ENCODE results near the gene PDE1C.

Gene PDE1C

DNA sequence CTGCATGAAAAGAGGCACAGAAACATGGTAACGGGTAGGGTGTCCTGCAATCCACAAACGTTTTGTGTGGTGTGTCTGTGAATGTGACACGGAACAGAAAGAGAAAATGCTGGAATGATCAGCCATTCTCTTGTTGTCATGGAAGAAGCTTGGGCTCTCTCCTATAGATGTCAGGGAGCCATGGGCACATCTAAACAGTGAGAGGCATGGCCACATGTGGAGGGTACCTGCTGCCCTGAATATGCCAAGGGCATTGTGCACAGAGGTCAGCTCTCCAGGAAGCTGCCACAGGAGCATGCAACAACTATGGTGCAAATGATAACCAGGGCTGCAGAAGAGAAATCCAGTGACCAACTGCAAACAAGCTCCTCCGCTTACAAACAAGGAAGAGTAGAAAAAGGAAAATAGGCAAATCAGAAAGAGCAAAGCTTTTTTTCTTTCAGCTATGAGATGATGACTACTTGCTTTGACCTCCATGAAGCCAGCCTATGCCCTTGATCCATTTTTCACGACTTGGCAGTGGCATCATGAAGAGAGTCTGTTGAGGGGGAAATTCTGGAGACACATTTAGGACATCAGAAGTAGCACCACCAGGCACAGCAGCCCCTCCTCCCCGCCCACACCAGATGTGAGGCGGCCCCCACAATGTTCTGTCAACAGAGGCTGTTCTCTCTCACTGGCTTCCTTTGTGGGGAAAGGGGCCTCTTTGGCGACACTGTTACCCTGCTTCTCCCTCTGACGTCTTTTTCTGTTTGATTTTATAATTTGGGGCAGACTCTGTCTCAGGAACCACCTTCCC lies 4.8 kb upstream of the PDE1C start:
- H3K4me1 ChIP-seq (ENCODE audit: control insufficient read depth, insufficient read depth, low read length) = no peaks in the 10 kb centered on the region
- no peaks in the 10 kb centered on the region for H3K9me3 ChIP-seq (ENCODE audit: control insufficient read depth, insufficient read depth, low read depth, low read length)
- H3K36me3 ChIP-seq (ENCODE audit: control insufficient read depth, insufficient read depth, low read length) = no peaks in the 10 kb centered on the region
- no peak overlapping the region for H3K9ac ChIP-seq (ENCODE audit: low read length)
- peaks cover 58% of the 10 kb centered on the region for H3K27me3 ChIP-seq (ENCODE audit: control insufficient read depth, insufficient read depth, low read length)
- no peak overlapping the region for H3K27ac ChIP-seq (ENCODE audit: low read depth, low read length)
- H3K4me3 ChIP-seq (ENCODE audit: low read depth, low read length) = no peak overlapping the region

DNA sequence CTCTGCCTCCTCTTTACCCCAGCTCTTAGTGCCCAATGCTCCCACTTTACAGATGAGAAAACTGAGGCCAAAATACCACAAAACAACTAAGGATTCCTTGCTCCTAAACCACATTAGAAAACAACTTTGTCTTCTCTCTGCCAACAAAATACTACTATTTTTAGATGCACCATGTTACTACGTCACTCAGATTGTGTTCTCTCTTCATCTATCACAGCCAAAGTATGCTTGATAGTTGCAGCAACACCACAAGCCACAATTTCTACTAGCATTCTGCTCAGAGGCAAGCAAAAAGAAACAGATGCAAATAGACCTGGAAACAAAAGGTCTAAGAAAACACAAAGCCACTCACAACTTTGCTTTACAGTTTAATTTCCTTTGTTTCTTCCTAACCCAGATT lies 3.3 kb upstream of the PDE1C start:
- H3K4me1 ChIP-seq (ENCODE audit: control insufficient read depth, insufficient read depth, low read length) = no peaks in the 10 kb centered on the region
- H3K27me3 ChIP-seq (ENCODE audit: control insufficient read depth, insufficient read depth, low read length) = peaks cover 72% of the 10 kb centered on the region
- H3K9me3 ChIP-seq (ENCODE audit: control insufficient read depth, insufficient read depth, low read depth, low read length) = no peaks in the 10 kb centered on the region
- H3K9ac ChIP-seq (ENCODE audit: low read length) = no peak overlapping the region
- no peaks in the 10 kb centered on the region for H3K36me3 ChIP-seq (ENCODE audit: control insufficient read depth, insufficient read depth, low read length)
- H3K4me3 ChIP-seq (ENCODE audit: low read depth, low read length) = no peak overlapping the region
- H3K27ac ChIP-seq (ENCODE audit: low read depth, low read length) = no peak overlapping the region

DNA sequence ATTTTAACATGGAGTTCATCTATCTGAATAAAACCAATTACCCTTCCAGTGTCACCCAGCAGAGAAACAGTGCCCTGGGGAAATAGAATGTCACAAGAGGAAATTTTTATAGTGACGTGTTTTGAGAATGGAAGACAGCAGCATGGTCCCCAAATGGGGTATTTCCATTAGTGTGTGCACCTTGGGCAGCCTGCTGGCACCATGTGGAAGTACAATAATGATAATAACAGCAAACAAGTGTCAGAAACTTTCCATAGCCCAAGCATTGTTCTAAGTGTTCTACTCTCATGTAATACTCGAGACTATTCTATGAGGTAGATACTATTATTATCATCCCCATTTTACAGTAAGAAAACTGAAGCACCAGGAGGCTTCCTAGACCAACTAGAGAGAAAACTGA lies 2.2 kb upstream of the PDE1C start:
- H3K27me3 ChIP-seq (ENCODE audit: control insufficient read depth, insufficient read depth, low read length) = peaks cover 83% of the 10 kb centered on the region

DNA sequence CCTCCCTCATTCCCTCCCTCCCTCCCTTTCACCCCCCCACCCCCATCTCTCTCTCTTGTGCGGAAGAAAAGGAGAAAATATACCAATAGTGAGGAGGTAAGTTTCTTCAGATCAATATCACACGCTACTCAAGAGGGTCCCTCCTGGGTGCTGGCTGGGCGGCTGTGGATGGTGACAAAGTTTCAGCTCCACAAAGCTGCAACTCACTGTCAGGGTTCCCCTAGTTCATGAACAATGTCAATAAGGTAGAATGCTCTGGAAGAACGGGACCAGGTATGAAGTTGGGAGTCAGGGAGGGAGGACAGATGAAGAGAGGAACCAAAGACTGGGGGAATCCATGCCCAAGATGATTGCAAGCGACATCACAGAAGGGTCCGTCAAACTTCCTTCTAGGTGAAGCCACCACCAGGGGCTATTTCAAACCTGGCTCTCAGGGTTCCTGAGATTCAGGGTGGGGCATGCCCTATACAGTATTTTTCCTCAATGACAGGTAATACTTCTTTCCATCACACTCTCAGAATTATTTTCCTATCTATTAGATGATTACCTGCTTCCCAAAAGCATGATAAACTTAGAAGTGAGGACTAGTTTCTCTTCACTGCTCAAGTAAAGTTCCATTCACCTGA lies 1.4 kb upstream of the PDE1C start:
- Histone ChIP-seq H3K9me3 (ENCODE audit: control insufficient read depth, insufficient read depth, low read depth, low read length) (no peaks in the 10 kb centered on the region), H3K4me3 (ENCODE audit: low read depth, low read length) (peak overlapping the region; percentile 78), H3K27me3 (ENCODE audit: control insufficient read depth, insufficient read depth, low read length) (peaks cover 92% of the 10 kb centered on the region), H3K27ac (ENCODE audit: low read depth, low read length) (no peak overlapping the region), H3K9ac (ENCODE audit: low read length) (no peak overlapping the region), H3K4me1 (ENCODE audit: control insufficient read depth, insufficient read depth, low read length) (no peaks in the 10 kb centered on the region), H3K36me3 (ENCODE audit: control insufficient read depth, insufficient read depth, low read length) (no peaks in the 10 kb centered on the region)

More for the DNA sequence above, 2.2 kb upstream of the PDE1C start:
- Histone ChIP-seq H3K36me3 (ENCODE audit: control insufficient read depth, insufficient read depth, low read length) (no peaks in the 10 kb centered on the region), H3K4me3 (ENCODE audit: low read depth, low read length) (no peak overlapping the region), H3K27ac (ENCODE audit: low read depth, low read length) (no peak overlapping the region), H3K9ac (ENCODE audit: low read length) (no peak overlapping the region), H3K4me1 (ENCODE audit: control insufficient read depth, insufficient read depth, low read length) (no peaks in the 10 kb centered on the region), H3K9me3 (ENCODE audit: control insufficient read depth, insufficient read depth, low read depth, low read length) (no peaks in the 10 kb centered on the region)

DNA sequence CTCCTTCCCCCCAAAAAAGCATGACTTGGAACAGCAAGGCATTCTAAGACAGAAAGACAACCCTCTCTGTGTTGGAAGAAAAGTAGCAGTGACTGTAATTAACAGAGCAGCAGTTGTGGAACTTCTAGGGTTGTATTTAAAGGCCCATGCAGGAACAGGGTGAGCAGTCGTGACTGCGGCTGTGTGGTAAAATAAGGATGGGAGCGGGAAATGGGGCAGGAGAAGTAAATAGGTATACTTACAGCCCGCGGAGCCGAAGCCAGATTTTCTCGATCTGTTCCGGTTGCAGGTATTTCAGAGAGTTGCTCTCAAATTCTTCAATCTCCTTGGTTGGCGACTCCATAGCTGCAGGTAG lies 179 bp downstream of the PDE1C start:
- H3K9ac ChIP-seq (ENCODE audit: low read length) = no peak overlapping the region
- no peaks in the 10 kb centered on the region for H3K4me1 ChIP-seq (ENCODE audit: control insufficient read depth, insufficient read depth, low read length)
- no peaks in the 10 kb centered on the region for H3K36me3 ChIP-seq (ENCODE audit: control insufficient read depth, insufficient read depth, low read length)

DNA sequence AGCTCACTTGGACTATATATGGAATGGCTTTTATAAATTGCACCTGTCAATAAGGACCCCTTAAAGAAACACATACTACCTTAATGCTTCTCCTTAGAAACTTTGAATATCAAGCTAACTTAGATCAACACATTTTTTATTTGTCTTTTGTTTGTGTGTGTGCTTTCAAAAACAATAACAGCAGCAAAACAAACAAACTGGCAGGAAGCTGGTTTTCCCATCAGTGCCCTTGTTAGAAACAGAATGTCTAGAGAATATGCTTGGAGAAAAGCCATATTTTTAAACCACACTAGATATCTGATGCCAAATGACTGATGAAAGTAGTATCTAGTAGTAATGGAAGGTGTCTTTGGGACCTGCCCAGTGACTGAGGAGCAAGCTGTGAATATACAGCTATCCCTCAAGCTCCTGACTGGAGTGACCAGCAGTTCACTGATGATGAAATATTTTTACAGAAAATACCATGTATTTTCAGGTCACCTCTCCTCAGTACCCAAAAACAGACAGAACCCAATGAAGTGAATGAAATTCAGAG lies 1.0 kb downstream of the PDE1C start:
- H3K9ac ChIP-seq (ENCODE audit: low read length) = no peak overlapping the region

More for the DNA sequence above, 179 bp downstream of the PDE1C start:
- Histone ChIP-seq H3K27me3 (ENCODE audit: control insufficient read depth, insufficient read depth, low read length) (peaks cover 100% of the 10 kb centered on the region), H3K27ac (ENCODE audit: low read depth, low read length) (no peak overlapping the region), H3K9me3 (ENCODE audit: control insufficient read depth, insufficient read depth, low read depth, low read length) (no peaks in the 10 kb centered on the region), H3K4me3 (ENCODE audit: low read depth, low read length) (peak overlapping the region; percentile 78)

DNA sequence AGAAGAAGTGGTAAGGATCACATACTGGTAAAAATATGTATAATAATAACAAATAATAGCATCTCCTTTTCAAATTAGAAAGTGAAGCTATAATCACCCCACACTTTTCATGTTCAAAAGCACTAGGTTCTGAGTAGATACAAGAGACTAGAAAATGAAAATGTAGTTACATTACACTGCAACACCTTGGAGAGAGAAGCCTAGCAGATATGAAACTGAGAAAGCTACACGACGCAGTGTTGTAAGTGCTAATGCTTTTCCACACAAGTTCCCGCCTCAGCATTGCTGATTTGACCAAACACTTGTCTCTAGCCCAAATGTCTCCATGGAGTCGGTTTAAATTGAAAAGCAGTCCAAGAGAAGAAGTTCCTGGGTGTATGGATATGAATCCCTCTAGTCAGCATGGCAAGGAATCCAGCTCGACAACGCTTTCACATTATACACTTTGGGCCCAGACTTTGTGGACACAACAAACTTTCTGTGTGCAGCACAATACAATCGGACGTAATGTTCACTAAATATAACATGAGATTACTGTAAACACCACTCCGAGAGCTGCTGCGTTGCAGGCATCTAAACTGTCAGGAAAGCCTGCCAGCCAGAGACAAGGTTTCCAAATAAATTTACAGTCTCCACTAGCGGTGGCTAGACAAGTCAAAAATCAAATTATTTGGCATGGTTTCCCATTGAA lies 1.7 kb downstream of the PDE1C start:
- Histone ChIP-seq H3K9me3 (ENCODE audit: control insufficient read depth, insufficient read depth, low read depth, low read length) (no peaks in the 10 kb centered on the region), H3K9ac (ENCODE audit: low read length) (no peak overlapping the region), H3K27me3 (ENCODE audit: control insufficient read depth, insufficient read depth, low read length) (peaks cover 94% of the 10 kb centered on the region), H3K4me1 (ENCODE audit: control insufficient read depth, insufficient read depth, low read length) (no peaks in the 10 kb centered on the region), H3K36me3 (ENCODE audit: control insufficient read depth, insufficient read depth, low read length) (no peaks in the 10 kb centered on the region), H3K4me3 (ENCODE audit: low read depth, low read length) (no peak overlapping the region), H3K27ac (ENCODE audit: low read depth, low read length) (no peak overlapping the region)

More for the DNA sequence above, 1.0 kb downstream of the PDE1C start:
- Histone ChIP-seq H3K27ac (ENCODE audit: low read depth, low read length) (no peak overlapping the region), H3K27me3 (ENCODE audit: control insufficient read depth, insufficient read depth, low read length) (peaks cover 94% of the 10 kb centered on the region), H3K4me3 (ENCODE audit: low read depth, low read length) (no peak overlapping the region), H3K9me3 (ENCODE audit: control insufficient read depth, insufficient read depth, low read depth, low read length) (no peaks in the 10 kb centered on the region), H3K36me3 (ENCODE audit: control insufficient read depth, insufficient read depth, low read length) (no peaks in the 10 kb centered on the region), H3K4me1 (ENCODE audit: control insufficient read depth, insufficient read depth, low read length) (no peaks in the 10 kb centered on the region)

DNA sequence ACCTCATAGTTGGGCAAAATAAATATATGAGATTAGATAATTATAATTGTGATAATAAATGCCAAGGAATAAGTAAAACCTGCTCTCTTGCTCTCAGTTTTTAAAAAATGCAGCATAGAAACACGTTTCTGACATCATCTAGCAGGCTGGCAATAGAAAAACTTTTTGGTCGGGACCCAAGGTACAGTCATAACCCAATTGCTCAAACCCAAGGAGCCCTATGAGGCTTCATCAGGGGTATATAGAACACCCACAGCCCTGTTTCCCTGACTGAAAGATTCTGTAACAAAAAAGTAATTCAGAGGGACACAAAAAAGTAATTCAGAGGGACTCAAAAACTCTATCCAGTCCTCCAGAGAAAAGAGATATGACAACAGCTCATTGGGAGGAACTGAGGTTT lies 3.8 kb downstream of the PDE1C start:
- Histone ChIP-seq H3K27me3 (ENCODE audit: control insufficient read depth, insufficient read depth, low read length) (peaks cover 80% of the 10 kb centered on the region), H3K9me3 (ENCODE audit: control insufficient read depth, insufficient read depth, low read depth, low read length) (no peaks in the 10 kb centered on the region), H3K4me1 (ENCODE audit: control insufficient read depth, insufficient read depth, low read length) (no peaks in the 10 kb centered on the region)

DNA sequence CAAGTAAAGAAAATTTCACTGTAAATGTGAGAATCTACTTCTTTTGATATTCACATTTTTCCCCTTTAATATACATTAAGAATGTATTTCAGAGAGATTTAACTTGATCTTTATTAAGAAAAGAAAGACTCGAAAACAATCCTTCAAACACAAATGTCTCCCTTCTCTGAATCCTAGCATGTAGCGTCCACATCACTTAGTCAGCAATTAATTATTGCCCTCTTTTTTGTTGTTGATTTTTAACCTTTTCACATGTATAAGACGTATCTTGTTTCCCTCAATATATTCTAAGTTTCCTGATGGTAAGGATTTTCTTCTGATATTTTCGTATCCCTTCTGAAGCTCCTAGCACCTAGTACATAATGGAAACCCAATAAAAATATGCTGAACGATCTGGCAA lies 6.6 kb downstream of the PDE1C start:
- no peaks in the 10 kb centered on the region for H3K36me3 ChIP-seq (ENCODE audit: control insufficient read depth, insufficient read depth, low read length)
- no peak overlapping the region for H3K27ac ChIP-seq (ENCODE audit: low read depth, low read length)
- peaks cover 56% of the 10 kb centered on the region for H3K27me3 ChIP-seq (ENCODE audit: control insufficient read depth, insufficient read depth, low read length)
- H3K9me3 ChIP-seq (ENCODE audit: control insufficient read depth, insufficient read depth, low read depth, low read length) = no peaks in the 10 kb centered on the region
- H3K4me3 ChIP-seq (ENCODE audit: low read depth, low read length) = no peak overlapping the region
- no peak overlapping the region for H3K9ac ChIP-seq (ENCODE audit: low read length)
- peaks cover 16% of the 10 kb centered on the region for H3K4me1 ChIP-seq (ENCODE audit: control insufficient read depth, insufficient read depth, low read length)

More for the DNA sequence above, 3.8 kb downstream of the PDE1C start:
- Histone ChIP-seq H3K9ac (ENCODE audit: low read length) (no peak overlapping the region), H3K4me3 (ENCODE audit: low read depth, low read length) (no peak overlapping the region), H3K27ac (ENCODE audit: low read depth, low read length) (no peak overlapping the region), H3K36me3 (ENCODE audit: control insufficient read depth, insufficient read depth, low read length) (no peaks in the 10 kb centered on the region)

DNA sequence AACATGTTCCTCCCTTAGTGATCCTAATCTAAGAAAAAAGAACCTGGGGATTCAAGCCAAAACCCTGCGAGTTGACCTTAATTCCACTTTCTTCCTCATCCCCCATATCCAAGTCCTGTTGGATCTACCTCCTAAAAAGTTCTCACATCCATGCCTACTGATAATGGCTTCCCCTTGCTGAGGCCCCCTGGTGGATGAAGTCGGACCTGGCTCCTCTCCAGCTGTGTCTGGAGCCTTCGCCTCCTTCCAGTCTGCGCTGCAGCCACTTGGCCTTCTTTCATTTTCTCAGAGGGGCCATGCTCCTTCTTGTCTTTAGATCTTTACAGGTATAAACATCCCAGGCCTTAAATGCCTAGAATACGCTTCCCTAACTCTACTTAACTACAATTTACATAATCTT lies 8.1 kb downstream of the PDE1C start:
- no peaks in the 10 kb centered on the region for H3K9me3 ChIP-seq (ENCODE audit: control insufficient read depth, insufficient read depth, low read depth, low read length)
- no peak overlapping the region for H3K9ac ChIP-seq (ENCODE audit: low read length)
- peaks cover 44% of the 10 kb centered on the region for H3K27me3 ChIP-seq (ENCODE audit: control insufficient read depth, insufficient read depth, low read length)
- H3K36me3 ChIP-seq (ENCODE audit: control insufficient read depth, insufficient read depth, low read length) = no peaks in the 10 kb centered on the region
- no peak overlapping the region for H3K4me3 ChIP-seq (ENCODE audit: low read depth, low read length)
- H3K4me1 ChIP-seq (ENCODE audit: control insufficient read depth, insufficient read depth, low read length) = peaks cover 20% of the 10 kb centered on the region
- no peak overlapping the region for H3K27ac ChIP-seq (ENCODE audit: low read depth, low read length)

DNA sequence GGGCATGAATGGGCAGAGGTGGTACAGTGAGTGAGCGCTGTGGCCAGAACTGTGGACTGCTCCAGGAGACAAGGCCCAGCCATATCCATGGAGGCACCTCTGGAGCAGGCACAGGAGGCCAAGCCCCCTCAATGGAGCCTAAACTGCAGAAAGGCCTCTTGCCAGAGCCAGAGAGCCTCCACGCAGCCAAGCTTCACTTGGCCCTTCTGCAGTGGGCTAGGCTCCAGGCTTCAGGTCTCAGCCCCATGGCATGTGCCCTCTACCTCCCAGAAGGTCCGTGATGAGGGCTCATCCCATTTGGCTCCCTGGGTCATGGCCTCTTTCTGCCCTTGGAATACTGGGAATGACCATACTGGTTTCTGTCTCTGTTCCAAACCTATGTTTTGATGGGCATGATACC lies 8.9 kb downstream of the PDE1C start:
- no peaks in the 10 kb centered on the region for H3K9me3 ChIP-seq (ENCODE audit: control insufficient read depth, insufficient read depth, low read depth, low read length)
- no peak overlapping the region for H3K27ac ChIP-seq (ENCODE audit: low read depth, low read length)
- H3K27me3 ChIP-seq (ENCODE audit: control insufficient read depth, insufficient read depth, low read length) = peaks cover 38% of the 10 kb centered on the region
- peaks cover 20% of the 10 kb centered on the region for H3K4me1 ChIP-seq (ENCODE audit: control insufficient read depth, insufficient read depth, low read length)
- H3K9ac ChIP-seq (ENCODE audit: low read length) = no peak overlapping the region
- no peak overlapping the region for H3K4me3 ChIP-seq (ENCODE audit: low read depth, low read length)
- no peaks in the 10 kb centered on the region for H3K36me3 ChIP-seq (ENCODE audit: control insufficient read depth, insufficient read depth, low read length)

Data from HUES6 (cell line).